RCC 7860 (cell line): ENCODE results near the gene LYPD4.

Experiments
- DNase-seq: peaks from one replicate; pipeline ENCODE4 v3.0.0-alpha.2; 2015; ENCODE audit warnings: low spot score
- FAIRE-seq: peaks from 2 replicates; lab custom pipeline; 2012; peaks lifted over from hg19 to GRCh38; lab: Jason Lieb, UNC

Gene LYPD4

GRCh38 chr19:41853344-41853743 is 8.9 kb upstream of the LYPD4 start:
- DNase-seq = no peak
- FAIRE-seq = no peak

GRCh38 chr19:41851456-41851855 is 7.0 kb upstream of the LYPD4 start:
- FAIRE-seq (no peak), DNase-seq (no peak)

- DNase-seq (no peak), FAIRE-seq (no peak)
Observed at GRCh38 chr19:41850381-41850780, 5.9 kb upstream of the LYPD4 start.

- DNase-seq (no peak), FAIRE-seq (no peak)
Observed at GRCh38 chr19:41849067-41849466, 4.6 kb upstream of the LYPD4 start.

- FAIRE-seq (no peak), DNase-seq (no peak)
Observed at GRCh38 chr19:41848666-41849065, 4.2 kb upstream of the LYPD4 start.

GRCh38 chr19:41847351-41848105 is 3.0 kb upstream of the LYPD4 start:
- FAIRE-seq (no peak), DNase-seq (no peak)

- DNase-seq = no peak
- FAIRE-seq = no peak
Observed at GRCh38 chr19:41845051-41845590, 638 bp upstream of the LYPD4 start.

- FAIRE-seq (no peak), DNase-seq (no peak)
Observed at GRCh38 chr19:41845001-41845050, 343 bp upstream of the LYPD4 start, which contains the start of gene DMRTC2. Gene DMRTC2, plus strand, starts transcription at chr19:41845042. Its CDS starts 2,387 bp downstream, at chr19:41847429.

GRCh38 chr19:41843371-41843770 is 1.1 kb downstream of the LYPD4 start:
- FAIRE-seq = no peak
- DNase-seq = no peak

GRCh38 chr19:41839211-41839610 is 5.3 kb downstream of the LYPD4 start:
- FAIRE-seq = no peak

GRCh38 chr19:41837981-41838708 is 6.3 kb downstream of the LYPD4 start:
- DNase-seq = no peak
- no peak for FAIRE-seq

More at GRCh38 chr19:41839211-41839610, 5.3 kb downstream of the LYPD4 start:
- no peak for DNase-seq

- DNase-seq (peak; percentile 35), FAIRE-seq (no peak)
Observed at GRCh38 chr19:41821003-41821735, 23.3 kb downstream of the LYPD4 start.

- DNase-seq (no peak), FAIRE-seq (no peak)
Observed at GRCh38 chr19:41816761-41817160, 27.7 kb downstream of the LYPD4 start.

- no peak for FAIRE-seq
- DNase-seq = no peak
Observed at GRCh38 chr19:41815301-41815700, 29.2 kb downstream of the LYPD4 start.

- DNase-seq = no peak
Observed at GRCh38 chr19:41813911-41814310, 30.6 kb downstream of the LYPD4 start.

GRCh38 chr19:41811981-41812380 is 32.5 kb downstream of the LYPD4 start:
- DNase-seq (no peak), FAIRE-seq (no peak)

More at GRCh38 chr19:41813911-41814310, 30.6 kb downstream of the LYPD4 start:
- FAIRE-seq = no peak

GRCh38 chr19:41811036-41811435 is 33.4 kb downstream of the LYPD4 start:
- FAIRE-seq = no peak
- no peak for DNase-seq

- DNase-seq (no peak), FAIRE-seq (no peak)
Observed at GRCh38 chr19:41810301-41810700, 34.2 kb downstream of the LYPD4 start.

GRCh38 chr19:41808663-41809566 is 35.6 kb downstream of the LYPD4 start:
- DNase-seq (no peak), FAIRE-seq (no peak)

GRCh38 chr19:41807176-41807575 is 37.3 kb downstream of the LYPD4 start:
- DNase-seq (no peak), FAIRE-seq (no peak)

- FAIRE-seq = no peak
- DNase-seq = no peak
Observed at GRCh38 chr19:41804336-41804735, 40.1 kb downstream of the LYPD4 start.
